H9 (cell line): Measurements from ENCODE around the gene AFAP1L2. TPM values are rescaled to one million over a fixed set of nuclear protein-coding genes. Genes with fewer than 3 reads are reported as not detected.

Source experiments
- DNase-seq: peaks from one replicate; pipeline ENCODE4 v3.0.0-alpha.2; 2017
- H2AFZ ChIP-seq: one replicate; pipeline ENCODE4 v1.6.1; 2013; ENCODE audit warnings: mild to moderate bottlenecking, low read length, control low read depth, moderate library complexity
- H2AK5ac ChIP-seq: 2 replicates; pipeline ENCODE4 v1.6.1; 2013; ENCODE audit warnings: low read length, control low read depth, mixed read lengths; ENCODE audit not compliant: insufficient read length
- H2BK120ac ChIP-seq: one replicate; pipeline ENCODE4 v1.6.1; 2013; ENCODE audit warnings: low read depth, mild to moderate bottlenecking, low read length, control low read depth, inconsistent platforms; ENCODE audit not compliant: poor library complexity, severe bottlenecking
- H2BK12ac ChIP-seq: 2 replicates; pipeline ENCODE4 v1.6.1; 2013; ENCODE audit warnings: low read length, control low read depth, mixed read lengths, low read depth; ENCODE audit not compliant: insufficient read length
- H2BK15ac ChIP-seq: 2 replicates; pipeline ENCODE4 v1.6.1; 2013; ENCODE audit warnings: low read depth, low read length, control low read depth
- H2BK20ac ChIP-seq: one replicate; pipeline ENCODE4 v1.6.1; 2013; ENCODE audit warnings: low read depth, mild to moderate bottlenecking, low read length, control low read depth, inconsistent platforms; ENCODE audit not compliant: poor library complexity, severe bottlenecking
- H2BK5ac ChIP-seq: 2 replicates; pipeline ENCODE4 v1.6.1; 2013; ENCODE audit warnings: low read length, control low read depth, mixed read lengths; ENCODE audit not compliant: insufficient read length
- H3K14ac ChIP-seq: 2 replicates; pipeline ENCODE4 v1.6.1; 2013; ENCODE audit warnings: low read length, control low read depth; ENCODE audit not compliant: insufficient read depth
- H3K18ac ChIP-seq: 2 replicates; pipeline ENCODE4 v1.6.1; 2013; ENCODE audit warnings: low read depth, mild to moderate bottlenecking, mixed read lengths, low read length, control low read depth; ENCODE audit not compliant: insufficient read length
- H3K23ac ChIP-seq: 2 replicates; pipeline ENCODE4 v1.6.1; 2013; ENCODE audit warnings: low read length, control low read depth, mixed read lengths, low read depth; ENCODE audit not compliant: insufficient read length
- H3K23me2 ChIP-seq: 2 replicates; pipeline ENCODE4 v1.6.1; 2013; ENCODE audit warnings: low read depth, mild to moderate bottlenecking, mixed read lengths, low read length, control low read depth; ENCODE audit not compliant: insufficient read length, poor library complexity, severe bottlenecking
- H3K27ac ChIP-seq: 2 replicates; pipeline ENCODE4 v1.5.1; 2013; ENCODE audit warnings: low read length, control low read depth, mixed read lengths, low read depth; ENCODE audit not compliant: insufficient read length
- H3K27me3 ChIP-seq: 2 replicates; pipeline ENCODE4 v1.6.1; 2013; ENCODE audit warnings: low read length, control low read depth, inconsistent platforms; ENCODE audit not compliant: insufficient read depth
- H3K4ac ChIP-seq: 2 replicates; pipeline ENCODE4 v1.6.1; 2013; ENCODE audit warnings: low read depth, mild to moderate bottlenecking, control low read depth, inconsistent platforms, low read length, moderate library complexity
- H3K4me1 ChIP-seq: 2 replicates; pipeline ENCODE4 v1.6.1; 2013; ENCODE audit warnings: low read length, control low read depth, inconsistent platforms; ENCODE audit not compliant: insufficient read depth
- H3K4me2 ChIP-seq: 2 replicates; pipeline ENCODE4 v1.6.1; 2013; ENCODE audit warnings: low read length, control low read depth, mixed read lengths; ENCODE audit not compliant: insufficient read length, insufficient read depth
- H3K56ac ChIP-seq: 2 replicates; pipeline ENCODE4 v1.6.1; 2013; ENCODE audit warnings: low read depth, mild to moderate bottlenecking, mixed read lengths, low read length, control low read depth; ENCODE audit not compliant: insufficient read length
- H3K79me1 ChIP-seq: 2 replicates; pipeline ENCODE4 v1.6.1; 2013; ENCODE audit warnings: low read depth, mild to moderate bottlenecking, moderate library complexity, low read length, control low read depth, inconsistent platforms; ENCODE audit not compliant: insufficient read depth, poor library complexity, severe bottlenecking
- H3K79me2 ChIP-seq: 2 replicates; pipeline ENCODE4 v1.6.1; 2013; ENCODE audit warnings: low read length, control low read depth, inconsistent platforms; ENCODE audit not compliant: insufficient read depth
- H3K9ac ChIP-seq: 2 replicates; pipeline ENCODE4 v1.6.1; 2013; ENCODE audit warnings: low read length, control low read depth, mixed read lengths; ENCODE audit not compliant: insufficient read length; ENCODE audit errors: extremely low read depth
- H3K9me3 ChIP-seq: one replicate; pipeline ENCODE4 v1.6.1; 2013; ENCODE audit warnings: low read depth, low read length, inconsistent platforms; ENCODE audit not compliant: control insufficient read depth
- H3T11ph ChIP-seq: one replicate; pipeline ENCODE4 v1.6.1; 2013; ENCODE audit warnings: mild to moderate bottlenecking, low read length, control low read depth, inconsistent platforms
- H4K20me1 ChIP-seq: one replicate; pipeline ENCODE4 v1.6.1; 2013; ENCODE audit not compliant: control insufficient read depth, insufficient read length, insufficient read depth
- H4K5ac ChIP-seq: 2 replicates; pipeline ENCODE4 v1.6.1; 2013; ENCODE audit warnings: low read depth, mild to moderate bottlenecking, mixed read lengths, low read length, control low read depth; ENCODE audit not compliant: insufficient read length
- H4K8ac ChIP-seq: replicated peaks from 2 replicates; pipeline ENCODE4 v1.6.1; 2013; ENCODE audit warnings: low read length, control low read depth, mixed read lengths, low read depth; ENCODE audit not compliant: insufficient read length
- H4K91ac ChIP-seq: 2 replicates; pipeline ENCODE4 v1.6.1; 2013; ENCODE audit warnings: low read depth, mild to moderate bottlenecking, moderate library complexity, mixed read lengths, low read length, control low read depth; ENCODE audit not compliant: insufficient read length
- H3K27ac Mint-ChIP-seq, 3 experiments: 2 replicates in 2 of 3; 3 replicates in 1 of 3; pipeline ENCODE4 v1.8.0; 2020 to 2021; ENCODE audit warnings: mixed read lengths in 3 of 3, mild to moderate bottlenecking in 1 of 3, moderate library complexity in 1 of 3
- H3K27me3 Mint-ChIP-seq: 2 replicates; pipeline ENCODE4 v1.8.0; 2021; ENCODE audit warnings: low read depth, mild to moderate bottlenecking, moderate library complexity, mixed read lengths
- H3K36me3 Mint-ChIP-seq, 3 experiments: 2 replicates in 2 of 3; 3 replicates in 1 of 3; pipeline ENCODE4 v1.8.0; 2020 to 2021; ENCODE audit warnings: low read depth in 3 of 3, mixed read lengths in 3 of 3; ENCODE audit not compliant: insufficient read depth in 1 of 3
- H3K4me1 Mint-ChIP-seq, 2 experiments: 2 replicates each; pipeline ENCODE4 v1.8.0; 2020; ENCODE audit warnings: mixed read lengths in 2 of 2
- H3K4me3 Mint-ChIP-seq, 2 experiments: 2 replicates in 1 of 2; 3 replicates in 1 of 2; pipeline ENCODE4 v1.8.0; 2020 to 2021; ENCODE audit warnings: mild to moderate bottlenecking in 2 of 2, mixed read lengths in 2 of 2, moderate library complexity in 1 of 2
- H3K9me3 Mint-ChIP-seq, 2 experiments: 2 replicates in 1 of 2; 3 replicates in 1 of 2; pipeline ENCODE4 v1.8.0; 2020; ENCODE audit warnings: mild to moderate bottlenecking in 2 of 2, mixed read lengths in 2 of 2, moderate library complexity in 1 of 2
- WGBS: extraction: QIAGEN DNeasy Blood & Tissue Kit; methylation state at CpG from one replicate; pipeline ENCODE4 v1.1.7; 2013; ENCODE audit warnings: missing lambda C conversion rate, low lambda C conversion rate, mixed read lengths; ENCODE audit not compliant: insufficient read length; ENCODE audit errors: extremely low coverage; 5-methylcytosine and 5-hydroxymethylcytosine counted together
- total RNA-seq: library from RNA; stranded (reverse); gene quantifications from 2 replicates; pipeline ENCODE4 v1.2.1, GENCODE V29; 2021
- TF ChIP-seq, protein P1 (sequence below): fragments of 200-600 bp; sonication (generic); conservative IDR thresholded peaks from 3 replicates; pipeline ENCODE4 v1.8.0; 2021; ENCODE audit warnings: antibody characterized with exemption, mild to moderate bottlenecking

The AFAP1L2 gene
- total RNA-seq, 1 experiment from 2014 or later = 0.77 TPM

DNA sequence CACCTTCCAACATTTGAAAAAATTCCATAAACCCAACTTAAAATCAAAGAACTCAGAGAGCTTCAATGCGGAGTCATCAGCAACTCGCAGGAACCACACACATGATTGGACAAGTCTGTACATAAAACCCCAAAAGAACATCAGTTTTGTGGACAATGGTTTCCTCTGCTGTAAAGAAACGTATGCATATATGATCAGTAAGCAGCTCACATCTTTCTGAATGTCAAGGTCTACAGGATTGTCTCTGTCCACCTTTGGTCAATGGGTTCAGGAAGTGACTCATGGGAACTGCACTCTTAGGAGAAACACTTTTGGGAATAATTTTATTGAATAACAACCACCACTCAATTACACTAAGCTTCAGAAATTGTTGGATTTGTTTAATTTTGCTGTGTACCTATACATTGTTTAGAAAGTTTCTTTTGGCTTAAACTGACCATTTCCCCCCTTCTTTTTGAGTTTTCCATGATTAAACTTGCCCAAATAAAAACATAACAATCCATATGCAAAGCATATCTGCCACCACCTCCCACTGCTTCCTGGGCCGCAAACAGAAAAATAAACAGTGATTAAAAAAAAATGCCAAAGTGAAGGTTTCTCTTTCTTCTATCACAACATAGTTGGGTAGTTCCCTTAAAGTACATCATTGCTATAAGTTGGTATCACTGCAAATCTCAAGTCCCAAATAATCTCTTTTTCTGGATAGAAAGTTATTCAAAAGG is 27.3 kb upstream of the AFAP1L2 start:
- no peaks in the 10 kb centered on the region for H3K27me3 ChIP-seq
- no peak overlapping the region for H3K4me3 Mint-ChIP-seq
- H3K56ac ChIP-seq = no peak overlapping the region
- peaks cover 3 to 12% of the 10 kb centered on the region in 2 experiments for H3K4me1 Mint-ChIP-seq
- H3K4me1 ChIP-seq = no peaks in the 10 kb centered on the region
- no peaks in the 10 kb centered on the region for H3K79me2 ChIP-seq
- H3T11ph ChIP-seq = no peak overlapping the region
- H3K27me3 Mint-ChIP-seq = no peaks in the 10 kb centered on the region
- DNase-seq = no peak
- H4K20me1 ChIP-seq = no peaks in the 10 kb centered on the region
- H3K79me1 ChIP-seq = no peaks in the 10 kb centered on the region
- H3K36me3 Mint-ChIP-seq = peaks cover 5 to 8% (median 7%) of the 10 kb centered on the region in 3 experiments; a peak in 4 of 7 replicates
- TF ChIP-seq, protein P1, sequence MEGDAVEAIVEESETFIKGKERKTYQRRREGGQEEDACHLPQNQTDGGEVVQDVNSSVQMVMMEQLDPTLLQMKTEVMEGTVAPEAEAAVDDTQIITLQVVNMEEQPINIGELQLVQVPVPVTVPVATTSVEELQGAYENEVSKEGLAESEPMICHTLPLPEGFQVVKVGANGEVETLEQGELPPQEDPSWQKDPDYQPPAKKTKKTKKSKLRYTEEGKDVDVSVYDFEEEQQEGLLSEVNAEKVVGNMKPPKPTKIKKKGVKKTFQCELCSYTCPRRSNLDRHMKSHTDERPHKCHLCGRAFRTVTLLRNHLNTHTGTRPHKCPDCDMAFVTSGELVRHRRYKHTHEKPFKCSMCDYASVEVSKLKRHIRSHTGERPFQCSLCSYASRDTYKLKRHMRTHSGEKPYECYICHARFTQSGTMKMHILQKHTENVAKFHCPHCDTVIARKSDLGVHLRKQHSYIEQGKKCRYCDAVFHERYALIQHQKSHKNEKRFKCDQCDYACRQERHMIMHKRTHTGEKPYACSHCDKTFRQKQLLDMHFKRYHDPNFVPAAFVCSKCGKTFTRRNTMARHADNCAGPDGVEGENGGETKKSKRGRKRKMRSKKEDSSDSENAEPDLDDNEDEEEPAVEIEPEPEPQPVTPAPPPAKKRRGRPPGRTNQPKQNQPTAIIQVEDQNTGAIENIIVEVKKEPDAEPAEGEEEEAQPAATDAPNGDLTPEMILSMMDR = no peak
- no peak overlapping the region for H3K18ac ChIP-seq
- H3K27ac Mint-ChIP-seq = no peak overlapping the region
- H3K9me3 Mint-ChIP-seq = no peaks in the 10 kb centered on the region
- no peak overlapping the region for H3K27ac ChIP-seq
- no peak overlapping the region for H3K4ac ChIP-seq
- no peak overlapping the region for H3K14ac ChIP-seq
- no peak overlapping the region for H4K8ac ChIP-seq
- H3K9me3 ChIP-seq = no peaks in the 10 kb centered on the region
- no peak overlapping the region for H3K23ac ChIP-seq
- H2AK5ac ChIP-seq = no peak overlapping the region
- no peak overlapping the region for H3K4me2 ChIP-seq
- H2BK12ac ChIP-seq = no peak overlapping the region
- no peak overlapping the region for H2BK5ac ChIP-seq
- H3K9ac ChIP-seq = no peak overlapping the region
- H2BK20ac ChIP-seq = no peak overlapping the region
- no CpG with 5 or more reads among the region's 4 CpGs for WGBS
- no peak overlapping the region for H2BK15ac ChIP-seq
- H2BK120ac ChIP-seq = no peak overlapping the region
- H2AFZ ChIP-seq = no peak overlapping the region
- H4K5ac ChIP-seq = no peak overlapping the region
- no peaks in the 10 kb centered on the region for H3K23me2 ChIP-seq
- H4K91ac ChIP-seq = no peak overlapping the region
